Activated CD8-positive, alpha-beta memory T cell treated with anti-CD3 and anti-CD28 coated beads, Interleukin-2, amount 50 U/mL, for 24 hours (primary cell): Measurements from ENCODE around the gene ZNF630.
"Not testable (repeated sequence)": the region's sequence is repeated elsewhere in the genome, so short reads cannot be mapped to it uniquely, and the experiment has no call there.

Source experiments
- DNase-seq: peaks from one replicate; pipeline ENCODE4 v3.0.0-alpha.2; 2020; ENCODE audit errors: extremely low read depth

ZNF630 gene

GRCh38 chrX:48071064-48071985 is at the start of gene ZNF630:
ZNF630 (minus strand) TSS chrX:48071640; CDS start chrX:48066886, 4,754 bp downstream.
- no peak for DNase-seq

- no peak for DNase-seq
Observed at GRCh38 chrX:48107717-48108116, 36.3 kb upstream of the ZNF630 start.

- DNase-seq: no peak
Observed at GRCh38 chrX:48102874-48103374, 31.5 kb upstream of the ZNF630 start.

GRCh38 chrX:48101443-48101842 is 30.0 kb upstream of the ZNF630 start:
- no peak for DNase-seq

GRCh38 chrX:48092558-48092957 is 21.1 kb upstream of the ZNF630 start:
- not testable (repeated sequence) for DNase-seq

GRCh38 chrX:48090123-48090522 is 18.7 kb upstream of the ZNF630 start:
- DNase-seq: no peak

- no peak for DNase-seq
Observed at GRCh38 chrX:48086082-48086481, 14.6 kb upstream of the ZNF630 start.

GRCh38 chrX:48083706-48084105 is 12.3 kb upstream of the ZNF630 start:
- DNase-seq: no peak

GRCh38 chrX:48083212-48083611 is 11.8 kb upstream of the ZNF630 start:
- no peak for DNase-seq

- no peak for DNase-seq
Observed at GRCh38 chrX:48076343-48076742, 4.9 kb upstream of the ZNF630 start.

GRCh38 chrX:48071986-48072605 is 656 bp upstream of the ZNF630 start:
- DNase-seq: no peak

- no peak for DNase-seq
Observed at GRCh38 chrX:48068096-48068887, 3.1 kb downstream of the ZNF630 start.

- no peak for DNase-seq
Observed at GRCh38 chrX:48064261-48064660, 7.2 kb downstream of the ZNF630 start.

GRCh38 chrX:48059296-48059639 is 12.2 kb downstream of the ZNF630 start:
- no peak for DNase-seq

GRCh38 chrX:48058621-48059295 is 12.7 kb downstream of the ZNF630 start:
- no peak for DNase-seq

GRCh38 chrX:48046846-48047245 is 24.6 kb downstream of the ZNF630 start:
- DNase-seq: no peak

- no peak for DNase-seq
Observed at GRCh38 chrX:48045410-48046311, 25.8 kb downstream of the ZNF630 start.

GRCh38 chrX:48043056-48043455 is 28.4 kb downstream of the ZNF630 start:
- no peak for DNase-seq

- DNase-seq: no peak
Observed at GRCh38 chrX:48035891-48036290, 35.5 kb downstream of the ZNF630 start.

GRCh38 chrX:48030641-48031173 is 40.7 kb downstream of the ZNF630 start:
- not testable (repeated sequence) for DNase-seq
